Stimulated activated naive CD8-positive, alpha-beta T cell treated with anti-CD3 and anti-CD28 coated beads, Interleukin-15, amount 100 ng/mL, for 72 hours (primary cell): Measurements from ENCODE around the gene TTC31.

Source experiments
- ATAC-seq: fragments of 150-1000 bp; cut with Tn5 transposase; 2 replicates; pipeline ENCODE4 v1.10.0; 2021; ENCODE audit warnings: mild to moderate bottlenecking, moderate library complexity
- DNase-seq, 2 donors: peaks; one replicate each; pipeline ENCODE4 v3.0.0; 2021 to 2022
- H3K27ac Mint-ChIP-seq, 2 donors: one replicate each; pipeline ENCODE4 v1.8.0; 2022; ENCODE audit warnings: mild to moderate bottlenecking in 2 of 2, mixed read lengths in 2 of 2, moderate library complexity in 2 of 2
- H3K27me3 Mint-ChIP-seq: one replicate; pipeline ENCODE4 v1.8.0; 2022; ENCODE audit warnings: mixed read lengths
- H3K4me1 Mint-ChIP-seq: one replicate; pipeline ENCODE4 v1.8.0; 2022; ENCODE audit warnings: mild to moderate bottlenecking, mixed read lengths
- H3K4me3 Mint-ChIP-seq, 2 donors: one replicate each; pipeline ENCODE4 v1.8.0; 2022; ENCODE audit warnings: mild to moderate bottlenecking in 2 of 2, mixed read lengths in 2 of 2, moderate library complexity in 1 of 2
- H3K9me3 Mint-ChIP-seq, 2 donors: one replicate each; pipeline ENCODE4 v1.8.0; 2022; ENCODE audit warnings: mixed read lengths in 2 of 2

Gene TTC31

GRCh38 chr2:74522516-74522915, 39.6 kb downstream of the TTC31 start:
- H3K9me3 Mint-ChIP-seq, result peaks cover 0 to 7% of the 10 kb centered on the region in 2 donors
- H3K27ac Mint-ChIP-seq, result no peak overlapping the region
- H3K4me3 Mint-ChIP-seq, result no peak overlapping the region
- H3K27me3 Mint-ChIP-seq, result peaks cover 31% of the 10 kb centered on the region
- DNase-seq, result no peak
- peaks cover 15% of the 10 kb centered on the region for H3K4me1 Mint-ChIP-seq
- no peak for ATAC-seq

- Mint-ChIP-seq H3K4me3 (no peak overlapping the region), H3K9me3 (peaks cover 0 to 7% of the 10 kb centered on the region in 2 donors), H3K4me1 (peaks cover 30% of the 10 kb centered on the region), H3K27me3 (peaks cover 16% of the 10 kb centered on the region), H3K27ac (no peak overlapping the region)
- ATAC-seq (no peak), DNase-seq (no peak)
Observed at GRCh38 chr2:74524005-74524404, 41.1 kb downstream of the TTC31 start.

- no peak for DNase-seq
- H3K27ac Mint-ChIP-seq, result no peak overlapping the region
- H3K4me1 Mint-ChIP-seq, result peaks cover 31% of the 10 kb centered on the region
- H3K9me3 Mint-ChIP-seq, result peaks cover 0 to 7% of the 10 kb centered on the region in 2 donors
- ATAC-seq, result no peak
- H3K27me3 Mint-ChIP-seq, result peaks cover 5% of the 10 kb centered on the region
- no peak overlapping the region for H3K4me3 Mint-ChIP-seq
Observed at GRCh38 chr2:74524955-74525716, 42.3 kb downstream of the TTC31 start.

- H3K4me3 Mint-ChIP-seq, result no peak within 1 kb of the TSS
- peaks cover 36% of the 10 kb centered on the region for H3K4me1 Mint-ChIP-seq
- H3K9me3 Mint-ChIP-seq, result peaks cover 0 to 7% of the 10 kb centered on the region in 2 donors
- ATAC-seq (no peak), DNase-seq (no peak)
- H3K27ac Mint-ChIP-seq, result peak within 1 kb of the TSS in 1 of 2 donors; percentile 72
- no peaks in the 10 kb centered on the region for H3K27me3 Mint-ChIP-seq
Observed at GRCh38 chr2:74525717-74526648, 43.1 kb downstream of the TTC31 start, which contains the start of gene DQX1. TSS of gene DQX1 (minus strand) at chr2:74526231. CDS start at chr2:74525729, 502 bp downstream.

- DNase-seq, result no peak
- H3K4me1 Mint-ChIP-seq, result peaks cover 43% of the 10 kb centered on the region
- peaks cover 0 to 7% of the 10 kb centered on the region in 2 donors for H3K9me3 Mint-ChIP-seq
- no peaks in the 10 kb centered on the region for H3K27me3 Mint-ChIP-seq
- ATAC-seq, result no peak
- no peak overlapping the region for H3K4me3 Mint-ChIP-seq
- peak overlapping the region in 1 of 2 donors; percentile 72 for H3K27ac Mint-ChIP-seq
Observed at GRCh38 chr2:74526649-74527230, 43.9 kb downstream of the TTC31 start.

GRCh38 chr2:74527741-74528140, 44.9 kb downstream of the TTC31 start:
- Mint-ChIP-seq H3K4me1 (peaks cover 53% of the 10 kb centered on the region), H3K9me3 (peaks cover 0 to 7% of the 10 kb centered on the region in 2 donors), H3K27ac (no peak overlapping the region), H3K4me3 (peak overlapping the region; percentile 84 to 99), H3K27me3 (no peaks in the 10 kb centered on the region)
- no peak for ATAC-seq
- no peak for DNase-seq

GRCh38 chr2:74528600-74529356, 45.9 kb downstream of the TTC31 start:
- ATAC-seq, result peak; percentile 11
- Mint-ChIP-seq H3K4me3 (peak overlapping the region; percentile 84 to 99), H3K27ac (peak overlapping the region; percentile 92 to 99), H3K27me3 (no peaks in the 10 kb centered on the region), H3K4me1 (peaks cover 53% of the 10 kb centered on the region), H3K9me3 (peaks cover 0 to 7% of the 10 kb centered on the region in 2 donors)
- DNase-seq, result peak in 1 of 2 donors; percentile 50

- peaks cover 53% of the 10 kb centered on the region for H3K4me1 Mint-ChIP-seq
- H3K9me3 Mint-ChIP-seq, result peaks cover 0 to 7% of the 10 kb centered on the region in 2 donors
- no peaks in the 10 kb centered on the region for H3K27me3 Mint-ChIP-seq
- peak; percentile 83 for ATAC-seq
- DNase-seq, result peak; percentile 87 to 93
- peak within 1 kb of the TSS; percentile 92 to 99 for H3K27ac Mint-ChIP-seq
- peak within 1 kb of the TSS; percentile 84 to 99 for H3K4me3 Mint-ChIP-seq
Observed at GRCh38 chr2:74529357-74530238, 46.7 kb downstream of the TTC31 start, which contains the start of the genes AUP1 and HTRA2. TSS of gene AUP1 (minus strand) at chr2:74529706. CDS start at chr2:74529629, 77 bp downstream. TSS of gene HTRA2 (plus strand) at chr2:74529933. CDS start at chr2:74530007, 74 bp downstream.

GRCh38 chr2:74530239-74531187, 47.6 kb downstream of the TTC31 start:
- Mint-ChIP-seq H3K27ac (peak overlapping the region; percentile 86 to 88), H3K9me3 (peaks cover 0 to 7% of the 10 kb centered on the region in 2 donors), H3K4me3 (peak overlapping the region; percentile 84 to 99), H3K4me1 (peaks cover 53% of the 10 kb centered on the region), H3K27me3 (no peaks in the 10 kb centered on the region)
- ATAC-seq (peak; percentile 71), DNase-seq (peak; percentile 41 to 79)

- H3K4me1 Mint-ChIP-seq, result peaks cover 51% of the 10 kb centered on the region
- no peaks in the 10 kb centered on the region for H3K27me3 Mint-ChIP-seq
- peak overlapping the region; percentile 84 to 99 for H3K4me3 Mint-ChIP-seq
- H3K27ac Mint-ChIP-seq, result no peak overlapping the region
- H3K9me3 Mint-ChIP-seq, result peaks cover 0 to 3% of the 10 kb centered on the region in 2 donors
- no peak for ATAC-seq
- no peak for DNase-seq
Observed at GRCh38 chr2:74531666-74532065, 48.8 kb downstream of the TTC31 start.

GRCh38 chr2:74532222-74532621, 49.3 kb downstream of the TTC31 start:
- Mint-ChIP-seq H3K27ac (peak overlapping the region in 1 of 2 donors; percentile 15), H3K27me3 (peaks cover 4% of the 10 kb centered on the region), H3K4me1 (peaks cover 47% of the 10 kb centered on the region), H3K9me3 (no peaks in the 10 kb centered on the region), H3K4me3 (peak overlapping the region in 1 of 2 donors; percentile 84)
- ATAC-seq (no peak), DNase-seq (no peak)

GRCh38 chr2:74533464-74533863, 50.6 kb downstream of the TTC31 start:
- H3K27me3 Mint-ChIP-seq, result peaks cover 16% of the 10 kb centered on the region
- no peak overlapping the region for H3K27ac Mint-ChIP-seq
- no peaks in the 10 kb centered on the region for H3K9me3 Mint-ChIP-seq
- no peak overlapping the region for H3K4me3 Mint-ChIP-seq
- DNase-seq (no peak), ATAC-seq (no peak)
- H3K4me1 Mint-ChIP-seq, result peaks cover 35% of the 10 kb centered on the region

- ATAC-seq (no peak), DNase-seq (no peak)
- H3K4me3 Mint-ChIP-seq, result no peak overlapping the region
- no peak overlapping the region for H3K27ac Mint-ChIP-seq
- H3K4me1 Mint-ChIP-seq, result peaks cover 35% of the 10 kb centered on the region
- peaks cover 26% of the 10 kb centered on the region for H3K27me3 Mint-ChIP-seq
- no peaks in the 10 kb centered on the region for H3K9me3 Mint-ChIP-seq
Observed at GRCh38 chr2:74534411-74534810, 51.5 kb downstream of the TTC31 start.
